ENCODE data around the gene POF1B.

Gene POF1B

GRCh38 chrX:85243761-85244449 lies 135.6 kb downstream of the POF1B start, which contains the start of the genes SATL1 and ZNF711:
Gene SATL1 (minus strand): TSS chrX:85243779. CDS start chrX:85108968, 134,811 bp downstream.
Gene ZNF711 (plus strand): TSS chrX:85243991. CDS start chrX:85247573, 3,582 bp downstream.
- no peak within 1 kb of the TSS for H3K27ac ChIP-seq (ENCODE audit: low read depth in 2 of 2, low read length in 2 of 2)
- peaks cover 3 to 6% of the 10 kb centered on the region in 2 donors for H3K27me3 ChIP-seq (ENCODE audit: control insufficient read depth in 2 of 2, insufficient read depth in 2 of 2, low read length in 2 of 2)
- H3K9ac ChIP-seq (ENCODE audit: low read depth in 1 of 2, low read length in 2 of 2): peak within 1 kb of the TSS; percentile 54 to 56
- H3K4me3 ChIP-seq (ENCODE audit: low read length in 2 of 2): peak within 1 kb of the TSS; percentile 74 to 75
- no peaks in the 10 kb centered on the region for H3K36me3 ChIP-seq (ENCODE audit: control insufficient read depth in 2 of 2, insufficient read depth in 2 of 2, low read length in 2 of 2)
- no peaks in the 10 kb centered on the region for H3K9me3 ChIP-seq (ENCODE audit: control insufficient read depth in 2 of 2, low read length in 2 of 2)
- peaks cover 0 to 4% of the 10 kb centered on the region in 2 donors for H3K4me1 ChIP-seq (ENCODE audit: control insufficient read depth in 2 of 2, insufficient read depth in 2 of 2, low read length in 2 of 2)

DNA sequence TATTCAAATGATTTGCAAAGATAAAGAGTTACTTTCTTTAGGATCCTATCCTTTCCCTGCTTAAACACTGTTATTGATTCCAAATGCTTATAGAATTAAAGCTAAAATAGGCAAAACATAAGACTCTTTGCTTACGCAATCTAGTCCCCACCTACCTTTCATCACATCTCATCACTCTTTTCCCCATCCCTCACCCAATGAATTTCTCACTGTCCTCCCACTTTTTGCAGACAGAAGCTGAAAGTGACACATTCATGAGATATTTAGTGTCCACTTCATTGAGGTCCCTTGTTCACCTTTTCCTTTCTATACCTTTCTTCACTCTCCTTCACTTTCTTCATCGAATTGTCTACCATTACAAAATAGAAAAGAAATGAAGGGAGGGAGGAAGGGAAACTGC lies 136.3 kb downstream of the POF1B start:
- H3K4me3 ChIP-seq (ENCODE audit: low read length in 2 of 2): peak overlapping the region in 1 of 2 donors; percentile 45

More for the DNA sequence above, 136.3 kb downstream of the POF1B start:
- Histone ChIP-seq H3K9ac (ENCODE audit: low read depth in 1 of 2, low read length in 2 of 2) (no peak overlapping the region), H3K9me3 (ENCODE audit: control insufficient read depth in 2 of 2, low read length in 2 of 2) (no peaks in the 10 kb centered on the region), H3K27me3 (ENCODE audit: control insufficient read depth in 2 of 2, insufficient read depth in 2 of 2, low read length in 2 of 2) (peaks cover 0 to 3% of the 10 kb centered on the region in 2 donors), H3K36me3 (ENCODE audit: control insufficient read depth in 2 of 2, insufficient read depth in 2 of 2, low read length in 2 of 2) (no peaks in the 10 kb centered on the region), H3K27ac (ENCODE audit: low read depth in 2 of 2, low read length in 2 of 2) (no peak overlapping the region), H3K4me1 (ENCODE audit: control insufficient read depth in 2 of 2, insufficient read depth in 2 of 2, low read length in 2 of 2) (peaks cover 0 to 4% of the 10 kb centered on the region in 2 donors)
